Naive thymus-derived CD8-positive, alpha-beta T cell (primary cell): ENCODE data around the gene ENTR1. TPM values are rescaled to one million over a fixed set of nuclear protein-coding genes. Genes with fewer than 3 reads are reported as not detected.
A peak's percentile ranks its signal among the peaks of the same experiment; 100 is the strongest.

ENCODE experiments used
- ATAC-seq, 2 donors: fragments of 150-1000 bp; cut with Tn5 transposase in 1 of 2; sonication (Bioruptor Pico), chemical (Tn5 transposase) in 1 of 2; 1 replicate in 1 of 2; 2 replicates in 1 of 2; pipeline ENCODE4 v1.10.0; 2021; ENCODE audit warnings: mild to moderate bottlenecking in 2 of 2, moderate library complexity in 2 of 2
- POLR2A ChIA-PET: fragments of 350-600 bp; sonication (Branson Sonifier 250); formaldehyde crosslinking; loops from one replicate; lab custom pipeline; 2021; ENCODE audit warnings: antibody characterized with exemption; lab: Charles Lee
- DNase-seq, 10 donors: peaks; one replicate each; pipeline versions ENCODE4 v3.0.0 to v3.0.0-alpha.2; 2020 to 2022
- H3K27ac Mint-ChIP-seq, 10 donors: one replicate each; pipeline ENCODE4 v1.8.0; 2020 to 2022; ENCODE audit warnings: mild to moderate bottlenecking in 10 of 10, mixed read lengths in 10 of 10, moderate library complexity in 4 of 10, inconsistent platforms in 1 of 10
- H3K27me3 Mint-ChIP-seq, 5 donors: one replicate each; pipeline ENCODE4 v1.8.0; 2021 to 2022; ENCODE audit warnings: mixed read lengths in 5 of 5
- H3K36me3 Mint-ChIP-seq, 3 donors: one replicate each; pipeline ENCODE4 v1.8.0; 2020 to 2022; ENCODE audit warnings: mixed read lengths in 3 of 3, mild to moderate bottlenecking in 2 of 3, inconsistent platforms in 1 of 3
- H3K4me1 Mint-ChIP-seq, 4 donors: one replicate each; pipeline ENCODE4 v1.8.0; 2021 to 2022; ENCODE audit warnings: mixed read lengths in 4 of 4
- H3K4me3 Mint-ChIP-seq, 10 donors: one replicate each; pipeline ENCODE4 v1.8.0; 2020 to 2022; ENCODE audit warnings: mild to moderate bottlenecking in 10 of 10, mixed read lengths in 10 of 10, moderate library complexity in 6 of 10, inconsistent platforms in 1 of 10
- H3K9me3 Mint-ChIP-seq, 9 donors: one replicate each; pipeline ENCODE4 v1.8.0; 2020 to 2022; ENCODE audit warnings: mixed read lengths in 9 of 9, mild to moderate bottlenecking in 3 of 9, inconsistent platforms in 1 of 9, moderate library complexity in 1 of 9
- polyA plus RNA-seq, 3 donors: library from polyadenylated mRNA; unstranded; fragments of 300-500 nt; fragmentation: Illumina TruSeq; gene quantifications; one replicate each; pipeline ENCODE4 v1.2.3, GENCODE V29; 2021
- total RNA-seq, 8 experiments: library from RNA in 2 of 8; stranded (reverse) in 2 of 8; gene quantifications; one replicate each; pipeline ENCODE4 v1.2.3 and lab custom pipeline; 2021 to 2026

ENTR1 gene
- total and polyA plus RNA-seq, 5 experiments from 2014 or later: 9.7 to 96.0 (median 16.8) TPM

- Mint-ChIP-seq H3K36me3 (peaks cover 0 to 2% (median 0%) of the 10 kb centered on the region in 3 donors), H3K27ac (no peak overlapping the region), H3K27me3 (no peaks in the 10 kb centered on the region), H3K9me3 (no peaks in the 10 kb centered on the region), H3K4me3 (no peak overlapping the region), H3K4me1 (peaks cover 0 to 5% (median 2%) of the 10 kb centered on the region in 4 donors)
- ATAC-seq: no peak
- no peak for DNase-seq
- POLR2A ChIA-PET: no interaction called here
Observed at GRCh38 chr9:136367296-136368145, 42.9 kb downstream of the ENTR1 start.

GRCh38 chr9:136366826-136367225, 43.6 kb downstream of the ENTR1 start:
- POLR2A ChIA-PET: no interaction called here
- Mint-ChIP-seq H3K27ac (peak overlapping the region in 1 of 10 donors; percentile 19), H3K9me3 (no peaks in the 10 kb centered on the region), H3K4me3 (no peak overlapping the region), H3K27me3 (no peaks in the 10 kb centered on the region), H3K36me3 (peaks cover 0 to 2% (median 0%) of the 10 kb centered on the region in 3 donors), H3K4me1 (peaks cover 0 to 6% (median 3%) of the 10 kb centered on the region in 4 donors)
- DNase-seq: no peak
- no peak for ATAC-seq

- no peak for DNase-seq
- Mint-ChIP-seq H3K9me3 (no peaks in the 10 kb centered on the region), H3K4me3 (peak overlapping the region in 1 of 10 donors; percentile 58), H3K4me1 (peaks cover 0 to 6% (median 3%) of the 10 kb centered on the region in 4 donors), H3K27ac (peak overlapping the region in 1 of 10 donors; percentile 56), H3K27me3 (no peaks in the 10 kb centered on the region), H3K36me3 (peaks cover 0 to 2% (median 0%) of the 10 kb centered on the region in 3 donors)
- POLR2A ChIA-PET: interaction anchor here (1.4 kb wide), 1 partner anchor 8 kb away, joined by 3 read pairs; the partner anchor contains the start of gene CARD9
- ATAC-seq: no peak
Observed at GRCh38 chr9:136365775-136366222, 44.6 kb downstream of the ENTR1 start.

- Mint-ChIP-seq H3K27ac (peak overlapping the region in 1 of 10 donors; percentile 40), H3K9me3 (no peaks in the 10 kb centered on the region), H3K4me3 (peak overlapping the region in 3 of 10 donors; percentile 8 to 54 (median 48)), H3K27me3 (no peaks in the 10 kb centered on the region), H3K36me3 (peaks cover 0 to 2% (median 0%) of the 10 kb centered on the region in 3 donors), H3K4me1 (peaks cover 0 to 6% (median 3%) of the 10 kb centered on the region in 4 donors)
- POLR2A ChIA-PET: interaction anchor here (1.4 to 2.5 kb wide), 2 partner anchors 9 to 36 kb away, joined by 3 to 34 read pairs; partner anchors contain the start of genes CARD9 and SNAPC4
- no peak for DNase-seq
- no peak for ATAC-seq
Observed at GRCh38 chr9:136364942-136365774, 45.3 kb downstream of the ENTR1 start.

GRCh38 chr9:136363949-136364748, 46.3 kb downstream of the ENTR1 start:
- H3K36me3 Mint-ChIP-seq: peaks cover 0 to 2% (median 0%) of the 10 kb centered on the region in 3 donors
- peaks cover 0 to 6% (median 3%) of the 10 kb centered on the region in 4 donors for H3K4me1 Mint-ChIP-seq
- no peaks in the 10 kb centered on the region for H3K27me3 Mint-ChIP-seq
- peak overlapping the region in 9 of 10 donors; percentile 14 to 70 (median 48) for H3K4me3 Mint-ChIP-seq
- peak overlapping the region in 2 of 10 donors; percentile 40 to 80 for H3K27ac Mint-ChIP-seq
- no peaks in the 10 kb centered on the region for H3K9me3 Mint-ChIP-seq
- DNase-seq (no peak), ATAC-seq (no peak)
- POLR2A ChIA-PET: interaction anchor here (0.6 to 2.5 kb wide), 13 partner anchors 8 to 364 kb away, joined by 3 to 34 read pairs (median 6); partner anchors contain the start of genes ENTR1, PMPCA and SNAPC4

- no peaks in the 10 kb centered on the region for H3K9me3 Mint-ChIP-seq
- peak; percentile 76 to 94 (median 88) for DNase-seq
- H3K27me3 Mint-ChIP-seq: no peaks in the 10 kb centered on the region
- peak within 1 kb of the TSS in 9 of 10 donors; percentile 40 to 93 (median 88) for H3K27ac Mint-ChIP-seq
- H3K4me3 Mint-ChIP-seq: peak within 1 kb of the TSS; percentile 70 to 90 (median 81)
- H3K36me3 Mint-ChIP-seq: peaks cover 0 to 2% (median 0%) of the 10 kb centered on the region in 3 donors
- peaks cover 0 to 6% (median 3%) of the 10 kb centered on the region in 4 donors for H3K4me1 Mint-ChIP-seq
- ATAC-seq: peak; percentile 81
- POLR2A ChIA-PET: interaction anchor here (0.6 to 2.5 kb wide), 21 partner anchors 9 to 856 kb away, joined by 3 to 34 read pairs (median 4); partner anchors contain the start of genes ENTR1, PMPCA, SNAPC4 and TMEM141
Observed at GRCh38 chr9:136363106-136363948, 47.1 kb downstream of the ENTR1 start, which contains the start of gene DNLZ. Gene DNLZ, minus strand, starts transcription at chr9:136363744. Its CDS starts 30 bp downstream, at chr9:136363714.

- Mint-ChIP-seq H3K9me3 (no peaks in the 10 kb centered on the region), H3K27ac (peak overlapping the region in 5 of 10 donors; percentile 31 to 90 (median 51)), H3K4me1 (peaks cover 0 to 6% (median 3%) of the 10 kb centered on the region in 4 donors), H3K27me3 (no peaks in the 10 kb centered on the region), H3K4me3 (peak overlapping the region; percentile 9 to 90 (median 80)), H3K36me3 (peaks cover 0 to 2% (median 0%) of the 10 kb centered on the region in 3 donors)
- POLR2A ChIA-PET: interaction anchor here (0.6 to 2.5 kb wide), 15 partner anchors 17 to 857 kb away, joined by 3 to 34 read pairs (median 4); partner anchors contain the start of genes ENTR1, PMPCA, SNAPC4 and TMEM141
- no peak for DNase-seq
- no peak for ATAC-seq
Observed at GRCh38 chr9:136362450-136362784, 48.0 kb downstream of the ENTR1 start.

GRCh38 chr9:136361754-136362449, 48.5 kb downstream of the ENTR1 start:
- peak overlapping the region in 5 of 10 donors; percentile 31 to 90 (median 37) for H3K27ac Mint-ChIP-seq
- no peaks in the 10 kb centered on the region for H3K9me3 Mint-ChIP-seq
- POLR2A ChIA-PET: interaction anchor here (0.6 kb wide), 1 partner anchor 60 kb away, joined by 4 read pairs; no protein-coding TSS in a partner anchor
- H3K27me3 Mint-ChIP-seq: no peaks in the 10 kb centered on the region
- H3K4me3 Mint-ChIP-seq: peak overlapping the region in 3 of 10 donors; percentile 30 to 81 (median 70)
- H3K4me1 Mint-ChIP-seq: peaks cover 0 to 6% (median 3%) of the 10 kb centered on the region in 4 donors
- DNase-seq: no peak
- peaks cover 0 to 2% (median 0%) of the 10 kb centered on the region in 3 donors for H3K36me3 Mint-ChIP-seq
- no peak for ATAC-seq

- POLR2A ChIA-PET: no interaction called here
- DNase-seq (no peak), ATAC-seq (no peak)
- Mint-ChIP-seq H3K27me3 (no peaks in the 10 kb centered on the region), H3K36me3 (peaks cover 0 to 2% (median 0%) of the 10 kb centered on the region in 3 donors), H3K4me3 (peak overlapping the region in 1 of 10 donors; percentile 30), H3K4me1 (peaks cover 0 to 6% (median 3%) of the 10 kb centered on the region in 4 donors), H3K9me3 (no peaks in the 10 kb centered on the region), H3K27ac (no peak overlapping the region)
Observed at GRCh38 chr9:136361047-136361753, 49.2 kb downstream of the ENTR1 start.
